HG03097 (cell line): ENCODE results near the gene LILRB2.
"Not testable (repeated sequence)": the region's sequence is repeated elsewhere in the genome, so short reads cannot be mapped to it uniquely, and the experiment has no call there.

Experiments used
- ATAC-seq: cut with Tn5 transposase; IDR thresholded peaks from one replicate; pipeline ENCODE4 v1.9.1; 2021; ENCODE audit not compliant: unreplicated experiment, low FRiP score

The LILRB2 gene

DNA sequence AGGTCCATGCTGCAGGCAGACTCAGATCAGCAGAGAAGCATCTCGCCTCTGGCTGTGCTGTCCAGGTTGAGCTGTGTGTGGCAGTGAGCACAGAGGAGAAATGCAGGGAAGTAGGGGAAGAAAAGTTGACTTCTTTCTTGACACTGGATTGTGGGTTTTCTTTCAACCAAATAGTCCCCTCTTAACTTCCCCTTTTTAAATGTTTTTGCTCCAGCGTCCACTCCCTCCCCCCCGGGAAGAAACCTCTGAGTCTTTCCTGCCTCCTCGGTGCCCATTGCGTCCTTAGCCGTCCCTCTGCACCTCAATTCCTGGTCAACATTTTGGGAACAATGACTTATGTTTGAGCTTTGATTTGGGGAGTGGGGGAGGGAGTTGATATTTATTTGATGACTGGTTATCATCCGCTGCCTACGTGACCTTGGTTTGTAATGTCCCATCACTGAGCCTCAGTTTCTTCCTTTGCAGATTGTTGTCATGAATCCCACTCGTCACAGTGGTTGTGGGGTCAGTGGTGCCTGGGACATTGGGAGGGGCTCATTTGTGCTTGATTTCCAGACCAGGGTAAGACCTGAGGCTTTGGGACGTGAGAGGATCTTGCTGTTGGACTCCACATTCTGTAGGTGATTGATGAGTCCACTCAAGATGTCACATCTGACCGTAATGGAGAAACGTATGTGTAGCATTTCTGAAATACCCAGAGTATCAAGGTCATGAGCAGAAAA lies at the start of gene LILRB2:
TSS of gene LILRB2 (minus strand) at position 104 of the 722 bp plus-strand sequence. CDS start 614 bp downstream, outside the sequence.
- no peak for ATAC-seq

DNA sequence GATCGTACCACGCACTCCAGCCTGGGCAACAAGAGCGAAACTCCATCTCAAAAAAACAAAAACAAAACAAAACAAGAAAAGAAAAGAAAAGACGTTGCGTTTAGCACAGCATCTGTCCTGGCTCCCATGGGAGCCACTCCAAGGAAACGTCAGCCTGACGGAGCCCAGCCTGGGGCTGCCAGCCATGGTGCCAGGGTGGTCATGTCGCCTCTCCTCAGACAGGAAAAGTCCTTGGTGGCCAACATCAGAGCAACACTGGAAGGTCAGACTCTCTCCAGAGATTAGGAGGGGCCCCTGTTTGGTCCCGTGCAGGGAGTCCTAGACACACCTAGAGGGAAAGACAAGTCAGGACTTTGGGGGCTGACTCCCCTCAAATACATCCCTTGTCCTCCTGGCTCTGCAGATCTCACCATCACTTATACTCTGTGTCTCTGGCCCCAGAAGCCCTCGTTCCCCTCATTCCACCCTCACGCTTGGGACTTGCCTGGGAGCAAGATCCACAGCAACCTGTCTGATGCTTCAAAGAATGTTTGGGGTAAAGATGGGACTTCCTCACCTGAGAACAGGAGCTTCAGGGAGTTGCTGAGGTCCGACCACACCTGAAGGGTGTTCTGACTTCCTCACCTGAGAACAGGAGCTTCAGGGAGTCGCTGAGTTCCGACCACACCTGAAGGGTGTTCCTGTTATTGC lies 48.7 kb upstream of the LILRB2 start:
- ATAC-seq, result no peak

DNA sequence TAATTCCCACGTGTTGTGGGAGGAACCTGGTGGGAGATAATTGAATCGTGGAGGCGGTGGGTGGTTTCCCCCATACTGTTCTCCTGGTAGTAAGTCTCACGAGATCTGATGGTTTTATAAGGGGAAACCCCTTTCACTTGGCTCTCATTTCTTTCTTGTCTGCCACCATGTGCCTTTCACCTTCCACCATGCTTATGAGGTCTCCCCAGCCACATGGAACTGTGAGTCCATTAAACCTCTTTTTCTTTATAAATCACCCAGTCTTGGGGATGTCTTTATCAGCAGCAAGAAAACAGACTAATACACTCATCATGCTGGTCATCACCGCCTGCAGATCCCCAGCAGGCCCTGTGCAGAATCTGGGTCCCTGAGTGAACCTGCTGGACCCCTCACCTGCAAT lies 47.9 kb upstream of the LILRB2 start:
- not testable (repeated sequence) for ATAC-seq

DNA sequence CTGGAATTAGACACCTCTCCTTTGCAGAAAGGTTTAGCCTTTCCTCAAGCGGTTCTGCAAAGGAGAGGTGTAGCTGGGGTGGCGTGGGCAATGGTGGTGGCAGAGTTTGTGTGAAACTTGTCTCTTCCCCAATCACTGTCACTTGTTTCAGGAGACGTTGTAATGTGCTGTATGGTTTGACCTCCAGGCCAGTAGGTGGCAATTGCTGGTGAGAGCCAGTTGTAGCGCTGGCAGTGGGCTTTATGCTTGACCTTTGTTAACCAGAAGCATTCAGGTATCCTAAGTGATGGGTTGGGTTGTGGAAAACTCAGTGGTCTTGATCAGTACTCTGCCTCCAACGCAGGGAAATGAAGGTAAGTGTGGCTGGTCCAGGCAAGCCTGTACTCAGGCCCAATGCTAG lies 44.7 kb upstream of the LILRB2 start:
- no peak for ATAC-seq

DNA sequence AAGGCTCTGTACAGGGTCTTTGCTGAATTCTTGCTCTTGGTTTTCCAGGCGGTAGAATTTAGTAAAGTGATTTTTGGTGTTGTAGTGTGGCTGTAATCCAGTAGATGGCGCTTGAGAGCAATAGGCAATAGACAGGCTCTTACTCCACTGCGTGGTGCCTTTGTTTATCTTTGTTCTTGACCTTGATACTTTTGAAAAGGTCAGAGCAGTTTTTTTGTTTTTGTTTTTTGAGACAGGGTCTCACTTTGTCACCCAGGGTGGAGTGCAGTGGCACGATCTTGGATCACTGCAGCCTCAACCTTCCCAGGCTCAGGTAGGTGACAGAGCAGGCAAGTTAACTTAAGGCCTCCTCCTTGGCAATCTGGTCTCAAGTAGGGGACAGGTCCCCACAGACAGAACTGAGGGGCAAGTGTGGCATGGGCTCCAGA lies 44.3 kb upstream of the LILRB2 start:
- ATAC-seq, result no peak

DNA sequence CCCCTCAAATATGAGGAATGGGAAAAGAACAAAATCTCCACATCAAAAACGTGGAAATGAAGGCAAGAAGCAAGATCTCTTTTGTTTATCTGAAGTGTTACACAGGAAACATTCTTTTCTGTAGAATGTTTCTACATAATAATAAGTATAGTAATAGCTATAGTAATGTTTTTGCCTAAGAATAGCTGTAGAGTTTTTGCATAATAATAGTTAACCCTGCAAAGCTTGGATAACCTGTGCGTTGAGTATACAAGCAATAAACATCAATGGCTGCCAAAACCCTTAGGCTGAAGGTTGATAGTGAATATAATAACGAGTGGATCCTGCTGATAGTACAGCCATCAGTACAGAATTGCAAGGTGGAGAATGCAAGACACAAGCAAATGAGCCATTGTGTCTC lies 43.2 kb upstream of the LILRB2 start:
- no peak for ATAC-seq

DNA sequence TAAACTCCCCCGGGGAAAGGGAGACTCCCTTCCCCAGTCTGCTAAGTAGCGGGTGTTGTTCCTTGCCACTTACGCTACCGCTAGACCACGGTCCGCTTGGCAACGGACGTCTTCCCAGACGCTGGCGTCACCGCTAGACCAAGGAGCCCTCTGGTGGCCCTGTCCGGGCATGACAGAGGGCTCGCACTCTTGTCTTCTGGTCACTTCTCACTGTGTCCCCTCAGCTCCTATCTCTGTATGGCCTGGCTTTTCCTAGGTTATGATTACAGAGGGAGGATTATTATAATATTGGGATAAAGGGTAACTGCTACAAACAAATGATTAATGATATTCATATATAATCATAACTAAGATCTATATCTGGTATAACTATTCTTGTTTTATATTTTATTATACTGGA lies 42.0 kb upstream of the LILRB2 start:
- not testable (repeated sequence) for ATAC-seq

DNA sequence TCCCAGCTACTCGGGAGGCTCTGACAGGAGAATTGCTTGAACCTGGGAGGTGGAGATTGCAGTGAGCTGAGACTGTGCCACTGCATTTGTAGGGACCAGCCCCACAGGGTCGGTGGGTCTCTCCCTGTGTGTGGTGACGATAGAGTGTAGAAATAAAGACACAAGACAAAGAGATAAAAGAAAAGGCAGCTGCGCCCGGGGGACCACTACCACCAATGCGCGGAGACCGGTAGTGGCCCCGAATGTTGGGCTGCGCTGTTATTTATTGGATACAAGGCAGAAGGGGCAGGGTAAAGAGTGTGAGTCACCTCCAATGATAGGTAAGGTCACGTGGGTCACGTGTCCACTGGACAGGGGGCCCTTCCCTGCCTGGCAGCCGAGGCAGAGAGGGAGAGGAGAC lies 41.4 kb upstream of the LILRB2 start:
- not testable (repeated sequence) for ATAC-seq

DNA sequence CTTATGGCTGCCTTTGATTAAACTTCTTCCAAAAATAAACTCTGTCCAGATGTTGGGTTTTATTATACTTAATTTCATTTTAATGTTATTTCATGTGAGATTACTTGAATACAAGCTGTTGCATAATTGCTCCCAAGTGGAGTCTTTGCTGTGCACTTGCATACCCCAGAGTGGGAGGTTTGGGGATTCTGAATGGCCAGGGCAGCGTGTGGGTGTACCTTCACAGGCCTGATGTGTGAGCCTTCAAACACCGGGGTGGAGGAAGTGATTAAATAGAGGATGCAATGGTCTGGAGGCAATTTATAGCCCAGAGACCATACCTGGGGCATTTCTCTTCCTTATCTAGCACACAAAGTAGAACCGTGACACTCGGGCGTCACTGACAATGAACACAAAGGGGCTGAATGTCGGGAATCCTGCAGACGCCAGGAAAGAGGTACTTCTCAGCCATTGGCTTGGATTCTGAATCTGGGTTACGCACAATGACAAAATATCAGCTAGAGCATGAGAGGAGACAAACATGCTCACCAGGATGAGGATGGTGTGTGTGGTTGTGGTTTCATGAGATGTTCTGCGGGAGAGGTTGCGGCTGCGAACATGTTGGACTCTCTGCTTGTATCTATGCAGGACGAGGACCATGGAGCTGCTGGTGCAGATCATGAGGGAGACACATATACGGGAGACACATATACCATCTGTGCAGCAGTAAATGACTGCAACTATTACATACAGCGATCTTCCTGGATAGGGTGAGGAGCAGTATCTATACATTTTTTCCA lies 39.2 kb upstream of the LILRB2 start:
- ATAC-seq, result no peak

DNA sequence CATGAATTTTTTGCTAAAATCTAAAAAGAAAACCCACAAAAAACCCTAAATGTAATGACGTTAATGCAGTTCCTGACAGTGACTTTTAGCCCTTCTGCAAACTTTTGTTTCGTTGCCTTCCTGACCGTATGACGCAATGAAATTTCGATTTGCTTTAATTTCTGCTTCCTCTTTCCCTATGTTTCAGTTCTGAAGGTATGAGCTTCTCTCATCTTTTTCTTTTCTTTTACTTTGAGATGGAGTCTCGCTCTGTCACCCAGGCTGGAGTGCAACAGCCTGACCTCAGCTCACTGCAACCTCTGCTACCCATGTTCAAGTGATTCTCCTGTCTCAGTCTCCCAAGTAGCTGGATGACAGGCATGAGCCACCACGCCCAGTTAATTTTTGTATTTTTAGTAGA lies 38.1 kb upstream of the LILRB2 start:
- no peak for ATAC-seq

DNA sequence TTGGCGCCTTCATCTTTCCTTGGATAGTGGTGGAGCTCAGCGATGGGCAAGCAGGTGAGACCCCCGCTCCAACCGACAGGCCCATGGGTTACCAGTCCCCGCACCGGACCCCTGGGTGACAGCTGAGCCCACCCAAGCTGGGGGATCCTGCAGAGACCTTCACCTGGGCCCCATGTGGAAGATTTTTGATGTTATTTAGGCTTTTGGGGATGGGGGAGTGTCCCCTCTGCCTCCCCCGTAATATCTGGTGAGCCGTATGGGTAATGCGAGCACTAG lies 37.0 kb upstream of the LILRB2 start:
- no peak for ATAC-seq

DNA sequence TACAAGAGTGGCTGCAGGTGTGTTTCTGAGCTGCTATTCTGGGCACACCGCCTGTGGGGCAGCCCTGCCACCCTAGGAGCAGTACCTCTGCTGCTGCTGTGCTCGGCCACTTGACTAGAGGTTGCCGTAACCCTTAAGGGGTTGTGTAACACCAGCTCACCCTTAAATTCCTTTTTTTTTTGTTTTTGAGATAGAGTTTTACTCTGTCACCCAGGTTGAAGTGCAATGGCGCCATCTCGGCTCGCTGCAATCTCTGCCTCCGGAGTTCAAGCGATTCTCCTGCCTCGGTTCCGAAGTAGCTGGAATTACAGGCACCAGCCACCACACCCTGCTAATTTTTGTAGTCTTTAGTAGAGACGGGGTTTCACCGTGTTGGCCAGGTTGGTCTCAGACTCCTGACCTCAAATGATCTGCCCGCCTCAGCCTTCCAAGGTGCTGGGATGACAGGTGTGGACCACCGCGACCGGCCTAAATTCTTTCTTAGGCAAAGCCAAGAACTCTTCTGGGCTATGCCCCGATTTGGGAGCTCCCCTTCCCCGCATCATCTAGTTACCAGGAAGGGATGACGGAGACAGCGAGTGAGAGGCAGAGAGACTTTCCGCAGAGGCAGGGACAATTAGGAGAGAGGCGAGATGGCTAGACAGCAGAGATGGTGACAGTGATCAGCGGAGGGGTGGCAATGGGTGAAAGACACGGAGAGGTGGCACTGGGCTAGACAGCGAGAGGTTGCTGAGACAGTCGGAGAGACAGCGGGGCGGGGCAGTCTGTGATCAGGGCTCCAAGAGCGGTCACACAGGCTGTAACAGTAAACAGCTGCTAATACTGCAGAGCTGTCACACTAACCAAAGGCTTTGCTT lies 36.4 kb upstream of the LILRB2 start:
- no peak for ATAC-seq

DNA sequence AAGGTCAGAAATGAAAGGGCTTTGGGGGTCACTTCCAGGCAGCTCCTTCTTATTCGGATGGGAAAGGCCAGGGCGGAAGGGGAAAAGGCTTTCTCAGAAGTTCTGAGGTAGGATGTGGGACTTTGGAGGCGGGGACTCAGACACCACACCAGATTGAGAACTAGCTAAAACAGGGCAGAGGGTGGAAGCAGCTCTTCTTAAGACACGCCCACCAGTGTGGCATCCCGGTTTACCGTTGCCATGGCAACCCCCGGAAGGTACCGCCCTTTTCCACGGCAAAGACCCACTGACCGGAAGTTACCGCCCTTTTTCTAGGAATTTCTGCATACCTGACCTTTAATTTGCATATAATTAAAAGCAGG lies 35.8 kb upstream of the LILRB2 start:
- no peak for ATAC-seq

DNA sequence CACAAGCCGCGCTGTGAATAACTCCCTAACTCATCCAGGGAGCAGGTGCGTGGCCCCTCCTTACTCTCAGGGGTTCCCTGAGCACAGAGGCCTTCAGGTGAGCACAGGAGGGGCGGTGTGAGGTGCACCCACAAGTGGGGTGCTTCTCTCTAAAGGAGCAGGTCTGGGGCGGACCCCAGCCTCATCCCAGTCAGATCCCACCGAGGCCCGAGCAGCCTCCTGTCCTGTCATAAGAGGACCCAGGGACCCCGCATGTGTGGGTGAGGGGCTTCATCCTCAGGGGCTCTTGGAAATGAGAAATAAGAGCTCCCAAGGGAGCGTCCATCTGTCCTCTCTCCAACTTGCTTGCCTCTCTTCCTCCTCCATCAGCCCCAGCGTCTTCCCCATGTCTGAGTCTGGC lies 35.0 kb upstream of the LILRB2 start:
- ATAC-seq, result no peak

DNA sequence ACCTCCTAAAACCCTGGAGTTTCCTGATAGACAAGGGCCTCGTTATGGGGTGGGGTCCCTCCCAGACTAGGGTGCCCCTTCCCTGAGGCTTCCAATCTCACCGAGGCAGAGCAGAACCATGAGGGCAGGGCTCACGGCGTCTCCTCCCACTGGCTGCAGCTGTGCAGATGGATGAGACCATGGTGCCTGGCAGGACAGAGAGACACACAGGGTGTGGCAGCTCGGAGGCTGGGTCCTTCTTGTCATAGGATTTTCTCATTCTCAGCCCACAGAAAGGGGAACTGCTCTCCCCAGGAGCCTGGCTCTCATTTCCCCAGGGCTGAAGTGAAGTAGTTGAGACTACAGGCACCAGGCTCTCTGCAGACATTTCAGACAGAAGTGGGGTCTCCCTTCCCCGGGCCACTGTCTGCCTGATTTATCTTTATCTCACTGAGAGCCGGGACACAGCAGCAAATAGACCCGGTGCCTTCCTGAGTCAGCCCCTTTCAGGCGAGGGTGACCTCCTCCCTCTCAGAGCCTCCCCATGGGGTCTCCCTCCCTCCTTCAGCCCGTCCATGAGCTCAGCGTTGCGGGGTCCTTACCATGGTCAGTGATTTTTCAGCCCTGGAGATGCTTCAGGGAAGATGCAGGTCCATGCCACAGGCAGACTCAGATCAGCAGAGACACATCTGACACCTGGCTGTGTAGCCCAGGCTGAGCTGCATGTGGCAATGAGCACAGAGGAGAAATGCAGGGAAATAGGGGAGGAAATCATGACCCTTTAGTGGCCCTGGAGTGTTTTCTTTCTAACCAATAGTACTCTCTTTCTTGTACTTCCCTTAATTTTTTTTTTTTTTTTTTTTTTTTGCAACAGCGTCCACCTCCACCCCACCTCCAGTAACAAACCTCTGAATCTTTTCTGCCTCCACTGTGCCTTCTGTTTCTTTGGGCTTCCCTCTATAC lies 31.8 kb upstream of the LILRB2 start, which contains the start of gene LILRA5:
TSS of gene LILRA5 (minus strand) at position 731 of the 942 bp plus-strand sequence. CDS start at position 584, 147 bp downstream.
- no peak for ATAC-seq

DNA sequence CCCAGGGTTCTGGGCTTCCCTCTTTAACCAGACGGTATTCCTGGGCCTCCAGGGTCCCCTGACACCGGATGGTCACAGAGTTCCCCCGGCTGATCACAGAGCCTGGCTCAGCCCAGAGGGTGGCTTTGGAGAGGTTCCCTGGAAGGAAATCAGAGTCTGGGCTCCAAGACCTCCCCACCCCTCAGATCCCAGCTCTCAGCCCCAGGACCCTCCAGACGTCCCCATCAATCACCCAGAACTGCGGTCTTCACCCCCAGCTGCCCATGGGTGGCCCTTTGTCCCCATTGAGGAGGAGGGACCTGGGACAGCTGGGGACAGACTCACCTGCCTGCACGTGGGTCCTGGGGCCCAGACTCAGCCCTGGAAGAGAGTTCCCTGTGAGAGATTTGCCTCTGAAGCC lies 31.1 kb upstream of the LILRB2 start:
- no peak for ATAC-seq

DNA sequence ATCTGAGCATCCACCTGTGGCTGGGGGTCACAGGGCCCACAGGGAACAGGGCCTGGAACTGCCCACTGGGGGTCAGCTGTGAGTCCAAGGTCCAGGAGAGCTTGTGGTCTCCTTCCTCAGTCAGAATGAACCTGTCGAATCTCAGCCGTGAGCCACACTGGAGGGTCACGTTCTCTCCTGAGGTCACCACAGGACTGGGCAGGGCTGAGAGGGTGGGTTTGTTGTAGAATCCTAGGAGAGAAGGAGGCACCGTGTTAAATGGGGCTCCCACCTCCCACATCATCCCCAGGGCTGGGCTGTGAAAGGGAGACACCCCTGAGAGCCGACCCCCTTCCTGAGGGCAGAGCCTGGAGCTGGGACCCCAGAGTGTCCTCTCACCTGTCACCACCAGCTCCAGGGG lies 30.6 kb upstream of the LILRB2 start:
- no peak for ATAC-seq

DNA sequence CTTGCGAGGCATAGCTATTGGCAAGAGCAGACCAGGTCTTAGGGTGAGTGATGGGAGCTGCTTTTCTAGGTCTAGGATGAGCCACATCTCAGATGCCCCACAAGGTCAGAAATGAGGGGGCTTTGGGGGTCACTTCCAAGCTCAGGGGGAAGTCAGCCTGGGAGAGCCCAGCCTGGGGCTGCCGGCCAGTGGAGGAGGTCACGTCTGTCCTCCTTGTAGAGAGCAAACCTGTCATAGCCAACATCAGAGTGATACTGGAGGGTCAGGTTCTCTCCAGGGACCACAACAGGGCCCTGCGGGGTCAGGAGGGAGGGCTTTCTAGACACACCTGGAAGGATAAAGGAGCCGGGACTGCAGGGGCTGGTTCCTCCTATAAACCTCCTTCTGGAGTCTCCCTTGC lies 29.6 kb upstream of the LILRB2 start:
- ATAC-seq, result no peak

DNA sequence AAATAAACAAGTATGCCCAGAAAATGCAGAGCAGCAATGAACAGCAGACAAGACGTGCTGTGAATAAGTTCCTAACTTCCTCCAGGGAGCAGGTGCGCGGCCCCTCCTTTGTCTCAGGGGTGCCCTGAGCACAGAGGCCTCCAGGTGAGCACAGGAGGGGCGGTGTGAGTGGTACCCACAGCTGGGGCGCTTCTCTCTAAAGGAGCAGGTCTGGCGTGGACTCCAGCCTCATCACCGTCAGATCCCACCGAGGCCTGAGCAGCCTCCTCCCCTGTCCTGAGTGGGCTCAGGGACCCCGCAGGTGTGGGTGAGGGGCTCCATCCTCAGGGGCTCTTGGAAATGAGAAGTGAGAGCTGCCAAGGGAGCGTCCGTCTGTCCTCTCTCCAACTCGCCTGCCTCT lies 28.9 kb upstream of the LILRB2 start:
- no peak for ATAC-seq
